Measurements from ENCODE around the gene PLCD1.
"Not testable (repeated sequence)": the region's sequence is repeated elsewhere in the genome, so short reads cannot be mapped to it uniquely, and the experiment has no call there.

DNA sequence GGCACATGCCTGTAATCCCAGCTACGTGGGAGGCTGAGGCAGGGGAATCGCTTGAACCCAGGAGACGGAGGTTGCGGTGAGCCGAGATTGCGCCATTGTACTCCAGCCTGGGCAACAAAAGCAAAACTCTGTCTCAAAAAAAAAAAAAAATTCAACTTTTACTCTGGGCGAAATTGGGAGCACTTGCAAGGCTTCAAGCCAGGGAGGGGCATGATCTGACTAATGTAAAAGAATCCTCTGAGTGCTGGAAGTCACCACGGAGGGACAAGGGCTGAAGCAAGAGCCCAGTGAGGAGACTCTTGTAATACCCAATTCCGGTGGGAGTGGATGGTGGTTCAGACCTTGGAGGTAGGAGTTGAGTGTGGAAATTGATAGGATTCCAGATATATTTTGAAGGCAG is 4.9 kb upstream of the PLCD1 start:
- TF ChIP-seq, protein P1, sequence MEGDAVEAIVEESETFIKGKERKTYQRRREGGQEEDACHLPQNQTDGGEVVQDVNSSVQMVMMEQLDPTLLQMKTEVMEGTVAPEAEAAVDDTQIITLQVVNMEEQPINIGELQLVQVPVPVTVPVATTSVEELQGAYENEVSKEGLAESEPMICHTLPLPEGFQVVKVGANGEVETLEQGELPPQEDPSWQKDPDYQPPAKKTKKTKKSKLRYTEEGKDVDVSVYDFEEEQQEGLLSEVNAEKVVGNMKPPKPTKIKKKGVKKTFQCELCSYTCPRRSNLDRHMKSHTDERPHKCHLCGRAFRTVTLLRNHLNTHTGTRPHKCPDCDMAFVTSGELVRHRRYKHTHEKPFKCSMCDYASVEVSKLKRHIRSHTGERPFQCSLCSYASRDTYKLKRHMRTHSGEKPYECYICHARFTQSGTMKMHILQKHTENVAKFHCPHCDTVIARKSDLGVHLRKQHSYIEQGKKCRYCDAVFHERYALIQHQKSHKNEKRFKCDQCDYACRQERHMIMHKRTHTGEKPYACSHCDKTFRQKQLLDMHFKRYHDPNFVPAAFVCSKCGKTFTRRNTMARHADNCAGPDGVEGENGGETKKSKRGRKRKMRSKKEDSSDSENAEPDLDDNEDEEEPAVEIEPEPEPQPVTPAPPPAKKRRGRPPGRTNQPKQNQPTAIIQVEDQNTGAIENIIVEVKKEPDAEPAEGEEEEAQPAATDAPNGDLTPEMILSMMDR (conservative IDR thresholded peaks at IDR 0.05; ENCODE audit: low read length) = not testable (repeated sequence)
- TF ChIP-seq EZH2phosphoT487 (IDR thresholded peaks at IDR 0.05; ENCODE audit: borderline replicate concordance) = not testable (repeated sequence)
